GM18526 (cell line): ENCODE data around the gene MRPL12.

Experiments
- POLR2A ChIP-seq: IDR thresholded peaks from 3 replicates; pipeline ENCODE4 v1.6.1; 2011; ENCODE audit not compliant: insufficient read length; ENCODE audit errors: extremely low read depth

Gene MRPL12

DNA sequence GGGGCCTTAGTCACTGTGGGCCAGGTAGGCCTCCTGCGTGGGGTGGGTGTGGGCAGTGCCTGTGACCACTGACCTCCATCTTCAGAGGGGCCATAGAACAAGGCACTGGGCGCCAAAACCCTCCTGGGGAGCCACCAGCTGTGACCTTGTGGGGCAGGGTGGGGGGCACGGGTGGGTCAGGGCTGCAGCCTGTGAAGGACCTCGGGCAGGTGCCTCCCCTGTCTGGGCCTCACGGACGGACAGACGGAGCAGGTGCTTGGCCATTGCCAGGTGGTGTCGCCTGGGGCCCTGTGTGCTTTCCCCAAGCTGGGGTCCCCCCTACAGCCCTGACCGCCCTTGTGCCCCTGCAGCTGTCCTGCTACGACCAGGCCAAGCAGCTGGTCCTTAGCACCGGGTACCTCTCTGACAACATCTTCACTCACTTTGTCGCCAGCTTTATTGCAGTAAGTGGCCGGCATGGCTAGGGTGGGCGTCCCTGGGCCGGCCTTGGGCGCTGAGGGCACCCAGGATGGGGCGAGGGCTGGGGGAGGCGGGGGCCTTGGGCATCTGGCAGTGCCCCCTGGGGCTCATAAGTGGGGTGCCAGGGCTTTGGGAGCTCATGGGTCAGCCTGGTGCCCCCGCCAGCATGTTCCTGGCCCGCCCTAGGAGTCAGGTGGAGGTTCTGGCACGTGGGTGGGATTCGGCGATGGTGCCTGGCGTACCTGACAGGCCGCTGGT, 14.0 kb downstream of the MRPL12 start:
- no peak for TF ChIP-seq POLR2A

DNA sequence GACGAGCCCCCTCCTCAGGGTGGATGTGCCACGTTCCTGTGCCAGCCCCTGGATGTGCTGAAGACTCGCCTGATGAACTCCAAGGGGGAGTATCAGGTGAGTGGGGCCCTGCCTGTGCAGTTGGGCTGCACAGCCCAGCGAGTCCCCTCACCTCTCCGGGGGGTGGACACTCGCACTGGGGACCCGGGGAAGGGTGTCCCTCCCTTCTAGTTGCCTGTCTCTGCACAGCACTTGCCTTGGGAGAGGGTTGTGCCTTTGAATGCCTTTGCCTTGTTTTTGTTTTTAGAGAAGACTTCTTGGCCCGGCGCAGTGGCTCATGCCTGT, 14.6 kb downstream of the MRPL12 start:
- TF ChIP-seq POLR2A: no peak

DNA sequence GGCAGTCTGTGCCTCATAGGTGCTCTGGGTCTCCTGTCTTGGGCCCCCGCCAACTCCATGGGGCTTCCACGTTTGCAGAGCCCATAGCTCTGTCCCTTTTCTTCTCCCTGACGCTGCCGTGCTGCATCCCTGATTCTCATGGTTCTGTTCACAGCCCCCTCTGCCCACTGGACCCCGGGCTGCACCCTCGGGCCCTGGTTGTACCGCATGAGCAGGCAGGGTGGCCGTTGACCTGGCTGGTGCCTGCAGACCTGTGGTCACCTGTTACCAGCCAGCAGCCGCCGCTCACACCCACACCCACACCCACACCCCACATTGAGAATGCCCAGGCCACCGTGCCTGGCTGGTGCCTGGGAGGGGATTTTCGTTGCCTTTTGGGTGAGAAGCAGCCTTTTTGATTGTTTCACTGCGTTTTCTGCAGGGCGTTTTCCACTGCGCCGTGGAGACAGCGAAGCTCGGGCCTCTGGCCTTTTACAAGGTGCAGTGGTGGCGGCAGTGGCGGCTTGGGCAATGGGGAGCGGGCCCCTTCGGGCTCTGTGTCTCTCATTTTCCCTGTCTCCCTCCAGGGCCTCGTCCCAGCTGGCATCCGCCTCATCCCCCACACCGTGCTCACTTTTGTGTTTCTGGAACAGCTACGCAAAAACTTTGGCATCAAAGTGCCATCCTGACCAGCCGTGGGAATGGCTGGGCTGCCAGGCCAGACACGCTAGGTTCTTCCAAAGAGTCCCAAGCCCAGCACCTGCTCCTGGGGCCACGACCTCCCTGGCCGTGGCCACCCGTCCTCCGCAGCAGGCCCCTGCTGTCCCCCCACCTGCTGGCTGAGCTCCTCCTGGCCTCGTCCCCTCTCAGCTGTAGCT, 16.5 kb downstream of the MRPL12 start:
- no peak for TF ChIP-seq POLR2A

DNA sequence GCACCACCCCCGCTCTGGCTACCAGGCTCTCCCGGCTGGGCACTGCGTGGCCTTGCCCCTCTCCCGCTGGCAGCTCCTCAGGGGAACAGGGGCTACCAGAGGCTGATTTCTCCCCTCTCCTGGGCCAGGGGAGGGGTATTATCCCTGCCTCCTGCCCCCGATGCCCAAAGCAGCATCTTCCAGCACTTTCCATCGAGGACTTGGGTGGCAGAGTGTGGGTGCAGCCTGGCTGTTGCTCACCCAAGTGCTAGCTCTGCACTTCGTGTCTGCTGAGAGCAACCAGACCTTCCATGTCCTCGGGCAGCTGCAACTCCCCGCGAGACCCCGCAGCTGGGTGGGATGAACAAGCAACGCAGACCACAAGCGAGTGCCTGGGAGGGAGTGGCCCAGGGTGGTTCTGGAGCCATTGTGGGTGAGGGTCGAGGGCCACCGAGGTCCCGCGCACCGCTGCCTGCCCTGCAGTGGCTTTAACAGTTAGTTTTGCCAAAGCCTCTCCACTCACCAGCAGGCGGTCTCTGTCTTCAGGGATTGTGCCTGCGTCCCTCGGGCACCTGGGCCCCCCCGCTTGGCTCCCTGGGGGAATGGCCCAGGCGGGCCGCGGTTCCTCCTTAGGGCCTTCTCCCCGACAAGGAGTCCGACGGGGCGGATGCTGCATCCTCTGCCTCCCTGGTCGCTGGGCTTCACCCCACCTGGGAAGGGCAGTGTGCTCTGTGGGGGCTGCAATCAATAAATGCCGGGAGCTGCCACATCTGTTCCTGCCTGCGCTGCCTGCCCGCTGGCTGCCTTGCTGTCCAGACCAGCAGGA, 17.3 kb downstream of the MRPL12 start:
- TF ChIP-seq POLR2A: no peak

DNA sequence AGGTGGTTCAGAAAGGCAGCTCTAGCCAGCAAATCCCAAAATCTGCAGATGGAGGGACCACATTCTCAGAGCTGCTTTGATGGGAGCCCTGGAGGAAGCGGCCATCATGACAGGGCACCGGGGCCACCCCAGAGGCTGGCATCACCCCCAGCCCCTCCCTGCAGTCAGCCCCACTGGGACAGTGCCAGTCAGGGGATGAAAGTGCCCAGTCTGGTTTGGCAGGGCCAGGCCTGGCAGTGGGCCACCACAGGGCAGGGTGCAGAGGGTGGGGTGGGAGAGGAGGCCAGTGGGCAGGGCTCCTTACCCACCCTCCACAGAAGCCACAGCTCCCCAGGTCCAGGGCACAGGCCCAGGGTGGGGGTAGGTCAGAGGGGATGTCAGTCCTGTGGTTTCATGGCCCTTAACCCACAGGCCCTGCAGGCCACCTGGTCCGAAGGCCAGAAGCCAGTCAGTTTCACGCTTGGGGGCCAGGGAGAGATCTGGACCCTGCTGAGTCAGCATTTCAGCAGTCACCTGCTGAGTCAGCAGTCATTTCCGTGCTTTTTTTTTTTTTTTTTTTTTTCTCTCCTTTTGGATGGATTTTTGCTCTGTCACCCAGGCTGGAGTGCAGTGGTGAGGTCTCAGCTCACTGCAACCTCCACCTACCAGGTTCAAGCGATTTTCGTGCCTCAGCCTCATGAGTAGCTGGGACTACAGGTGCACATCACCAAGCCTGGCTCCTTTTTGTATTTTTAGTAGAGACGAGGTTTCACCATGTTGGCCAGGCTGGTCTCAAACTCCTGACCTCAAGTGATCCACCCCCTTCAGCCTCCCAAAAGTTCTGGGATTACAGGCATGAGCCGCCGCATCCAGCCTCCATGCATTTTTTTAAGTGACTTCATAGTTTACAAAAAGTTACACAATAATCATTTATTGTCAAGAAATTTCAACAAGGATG, 19.3 kb downstream of the MRPL12 start:
- no peak for TF ChIP-seq POLR2A

DNA sequence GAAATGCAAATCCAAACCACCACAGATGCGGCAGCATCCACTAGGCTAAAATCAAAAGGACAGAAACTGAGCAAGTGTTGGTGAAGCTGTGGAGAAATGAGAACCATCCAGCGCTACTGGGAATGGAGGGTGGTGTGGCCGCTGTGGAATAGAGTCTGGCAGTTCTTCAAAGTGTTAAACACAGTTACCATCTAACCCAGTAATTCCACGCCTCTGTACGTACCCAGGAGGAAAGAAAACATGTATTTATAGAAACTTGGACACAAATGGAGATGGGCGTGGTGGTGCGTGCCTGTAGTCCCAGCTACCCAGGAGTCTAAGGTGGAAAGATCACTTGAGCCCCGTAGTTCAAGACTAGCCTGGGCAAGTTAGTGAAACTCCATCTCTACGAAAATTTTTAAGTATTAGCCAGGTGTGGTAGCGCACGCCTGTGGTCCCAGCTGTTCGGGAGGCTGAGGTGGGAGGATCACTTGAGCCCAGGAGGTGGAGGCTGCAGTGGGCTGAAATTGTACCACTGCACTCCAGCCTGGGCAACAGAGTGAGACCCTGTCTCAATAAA, 20.6 kb downstream of the MRPL12 start:
- TF ChIP-seq POLR2A: no peak

DNA sequence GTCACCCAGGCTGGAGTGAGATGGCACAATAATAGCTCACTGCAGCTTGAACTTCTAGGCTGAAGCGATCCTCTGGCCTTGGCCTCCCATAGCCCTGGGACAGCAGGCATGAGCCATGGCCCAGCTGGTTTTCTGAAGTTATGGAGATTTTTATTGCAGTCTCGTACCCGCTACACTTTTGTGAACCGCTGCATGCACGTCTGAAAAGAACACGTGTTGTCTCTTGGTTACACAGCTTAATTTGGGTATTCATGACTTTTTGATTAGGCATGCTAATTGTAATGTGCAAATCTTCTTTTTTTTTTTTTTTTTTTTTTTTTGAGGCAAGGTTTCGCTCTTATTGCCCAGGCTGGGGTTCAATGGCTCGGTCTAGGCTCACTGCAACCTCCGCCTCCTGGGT, 22.3 kb downstream of the MRPL12 start:
- no peak for TF ChIP-seq POLR2A

DNA sequence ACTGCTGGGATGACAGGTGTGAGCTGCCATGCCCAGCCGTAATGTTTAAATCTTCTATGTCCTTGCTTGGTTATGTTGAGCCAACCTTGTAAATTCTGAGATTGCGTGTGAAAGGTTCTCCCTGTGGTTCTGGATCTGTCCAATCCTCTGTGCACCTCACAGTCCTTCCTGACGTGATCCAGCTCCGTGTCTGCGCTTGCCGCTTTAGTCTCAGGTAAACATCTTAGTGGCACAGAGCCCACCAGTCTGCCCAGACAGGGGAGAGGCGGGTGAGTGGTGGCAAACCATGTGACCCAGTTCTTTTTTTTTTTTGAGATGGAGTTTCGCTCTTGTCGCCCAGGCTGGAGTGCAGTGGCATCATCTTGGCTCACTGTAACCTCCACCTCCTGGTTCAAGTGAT, 22.8 kb downstream of the MRPL12 start:
- no peak for TF ChIP-seq POLR2A

DNA sequence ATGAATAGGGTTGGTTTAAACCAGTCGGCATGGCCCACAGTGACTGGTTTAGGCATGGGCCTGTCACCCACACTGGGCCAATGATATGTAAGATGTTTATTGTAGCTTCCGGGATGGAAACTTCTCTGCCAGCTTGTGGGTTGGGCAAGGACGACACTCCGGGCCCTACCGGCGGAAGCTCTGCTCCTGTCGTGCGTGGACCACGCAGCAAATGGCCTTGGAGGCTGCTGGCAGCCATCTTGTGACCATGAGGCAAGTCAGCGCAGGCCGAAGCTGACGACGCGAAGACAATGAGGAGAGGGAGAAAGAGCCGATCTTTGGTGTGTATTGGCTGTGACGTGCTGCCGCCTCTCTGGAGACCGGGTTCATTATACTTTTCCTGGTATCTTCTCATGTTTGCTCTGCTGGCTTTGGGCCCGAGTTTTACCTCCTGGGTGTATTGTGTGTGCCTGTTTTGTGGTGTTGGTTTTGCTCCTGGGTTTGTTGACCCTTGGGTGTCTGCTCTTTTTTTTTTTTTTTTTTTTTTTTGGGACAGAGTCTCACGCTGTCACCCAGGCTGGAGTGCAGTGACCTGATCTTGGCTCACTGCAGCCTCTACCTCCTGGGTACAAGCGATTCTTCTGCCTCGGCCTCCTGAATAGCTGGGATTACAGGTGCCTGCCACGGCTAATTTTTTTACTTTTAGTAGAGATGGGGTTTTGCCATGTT, 24.3 kb downstream of the MRPL12 start:
- TF ChIP-seq POLR2A: no peak

DNA sequence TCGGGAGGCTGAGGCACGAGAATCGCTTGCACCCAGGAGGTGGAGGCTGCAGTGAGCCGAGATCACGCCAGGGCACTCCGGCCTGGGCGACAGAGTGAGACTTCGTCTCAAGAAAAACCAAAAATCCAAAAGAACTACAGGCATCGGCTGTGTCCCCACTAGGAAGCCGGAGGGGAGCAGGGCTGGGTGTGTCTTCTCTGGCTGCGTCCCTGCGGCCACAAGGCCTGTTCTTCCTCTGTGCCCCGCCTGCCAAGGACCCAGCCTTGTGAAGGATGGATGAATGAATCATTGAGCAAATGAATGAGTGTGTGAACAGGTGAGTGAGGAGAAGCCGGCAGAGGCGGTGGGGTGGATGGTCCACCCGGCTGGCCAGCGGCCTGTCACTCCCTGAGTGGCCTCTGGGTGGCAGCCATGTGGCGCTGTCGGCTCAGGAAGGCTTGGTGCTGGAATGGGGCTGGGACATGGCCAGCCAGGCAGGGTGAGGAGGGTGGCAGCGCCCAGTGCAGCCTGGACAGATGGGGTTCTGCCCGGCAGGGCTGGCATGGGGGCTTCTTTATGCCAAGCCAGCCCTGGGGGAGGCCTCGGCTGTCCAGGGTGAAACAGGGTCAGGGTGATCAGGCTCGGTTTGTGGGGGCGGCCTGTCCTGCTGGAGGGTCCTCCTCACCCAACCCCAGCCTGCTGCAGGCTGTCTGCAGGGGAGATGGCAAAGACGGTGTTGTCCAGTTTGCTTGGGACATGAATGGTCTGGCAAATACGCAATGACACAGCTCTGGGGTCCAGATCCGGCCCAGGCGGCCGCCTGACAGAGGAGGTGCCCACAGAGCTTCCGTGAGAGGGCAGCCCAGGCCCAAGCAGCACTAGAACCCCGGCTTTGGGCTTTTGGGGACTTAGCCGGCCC, 30.6 kb downstream of the MRPL12 start:
- TF ChIP-seq POLR2A: no peak

DNA sequence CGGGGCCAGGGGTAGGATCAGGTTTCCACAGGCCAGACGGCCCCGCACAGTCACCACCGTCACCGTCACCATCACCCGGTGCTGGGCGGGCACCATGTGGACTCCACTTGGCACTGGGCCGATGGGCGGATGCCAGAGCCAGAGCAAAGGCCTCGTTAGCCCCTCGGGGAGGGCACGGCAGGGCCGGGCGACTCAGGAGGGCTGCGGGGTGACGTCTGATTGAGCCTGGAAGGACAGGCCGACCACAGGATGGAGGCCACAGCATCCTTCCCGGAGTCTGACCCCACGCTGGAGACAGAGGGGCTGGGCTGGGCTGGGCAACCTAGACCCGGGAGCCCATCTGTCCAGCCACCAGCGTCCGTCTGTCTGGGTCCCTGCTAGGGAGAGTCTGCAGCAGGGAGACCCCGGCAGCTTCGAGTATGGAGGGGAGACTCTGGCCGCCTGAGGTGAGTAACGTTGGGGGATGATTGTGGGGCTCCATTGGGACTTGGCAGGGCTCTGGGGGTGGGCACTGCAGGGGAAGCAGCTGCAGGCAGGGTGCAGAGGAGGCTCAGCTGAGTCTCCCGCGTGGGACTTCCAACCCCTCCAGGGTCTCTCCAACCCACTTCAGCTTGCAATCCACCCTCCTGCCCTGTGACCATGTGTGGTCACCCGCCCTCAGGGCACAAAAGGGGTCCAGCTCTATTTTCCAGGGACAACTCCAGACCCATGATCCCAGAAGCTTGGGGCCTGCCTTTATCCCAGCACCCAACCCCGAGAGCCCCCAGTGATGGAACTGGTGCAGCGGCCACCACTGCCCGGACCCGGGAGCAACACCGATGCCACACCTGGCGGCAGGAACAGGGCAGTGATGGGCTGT, 31.5 kb downstream of the MRPL12 start:
- no peak for TF ChIP-seq POLR2A
